Measurements from ENCODE around the gene NEURL1. TPM values are rescaled to one million over a fixed set of nuclear protein-coding genes. Genes with fewer than 3 reads are reported as not detected.
A peak's percentile ranks its signal among the peaks of the same experiment; 100 is the strongest.

Gene NEURL1
- polyA plus RNA-seq, 4 donors: 14.6 to 48.6 (median 20.8) TPM

DNA sequence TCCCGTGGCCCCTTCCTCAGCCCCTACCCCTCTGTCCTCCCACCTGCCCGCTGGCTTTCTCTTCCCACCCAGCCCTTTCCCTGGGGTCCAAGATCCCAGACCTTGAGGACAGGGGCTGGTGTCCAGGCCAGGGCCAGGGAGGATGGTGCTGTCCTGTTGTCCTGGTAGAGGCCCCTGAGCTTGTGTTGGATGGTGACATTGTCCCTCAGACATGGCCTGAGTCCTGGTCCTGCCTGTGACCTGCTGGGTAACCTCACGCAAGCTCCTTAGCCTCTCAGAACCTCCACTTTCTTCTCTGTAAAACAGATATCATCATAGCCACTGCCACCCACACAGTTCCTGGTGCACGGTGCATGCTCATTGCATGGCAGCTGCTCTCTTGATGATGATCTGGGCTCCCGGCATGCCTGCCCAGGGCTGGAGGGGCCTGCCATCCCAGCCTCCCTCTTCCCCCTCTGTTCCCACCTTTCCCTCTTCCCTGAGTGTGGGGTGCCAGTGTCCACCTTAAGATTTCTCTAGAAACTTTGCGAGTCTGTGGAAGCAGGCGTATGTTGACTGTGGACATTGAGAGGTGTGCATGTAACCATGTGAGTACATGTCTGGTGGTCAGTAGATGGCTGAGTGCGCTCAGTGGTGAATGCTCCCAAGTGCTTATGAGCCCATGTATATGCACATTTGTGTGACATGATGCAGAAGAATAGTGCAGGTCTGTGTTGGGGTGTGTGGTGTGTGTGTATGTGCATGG lies 60.4 kb downstream of the NEURL1 start:
- Histone ChIP-seq H3K4me3 (ENCODE audit: low read depth in 1 of 3, low read length in 3 of 3) (no peak overlapping the region), H3K4me1 (ENCODE audit: control insufficient read depth in 3 of 3, insufficient read depth in 2 of 3, low read depth in 1 of 3, low read length in 2 of 3) (peaks cover 0 to 17% (median 3%) of the 10 kb centered on the region in 3 donors), H3K27me3 (ENCODE audit: control insufficient read depth in 3 of 3, insufficient read depth in 3 of 3, low read length in 3 of 3) (no peaks in the 10 kb centered on the region), H3K27ac (ENCODE audit: low read depth in 1 of 3, low read length in 2 of 3) (no peak overlapping the region), H3K9me3 (ENCODE audit: control insufficient read depth in 2 of 2, insufficient read depth in 1 of 2, low read depth in 1 of 2, low read length in 1 of 2) (no peaks in the 10 kb centered on the region), H3K36me3 (ENCODE audit: control insufficient read depth in 3 of 3, insufficient read depth in 2 of 3, low read depth in 1 of 3, low read length in 3 of 3) (peaks cover 0 to 5% (median 0%) of the 10 kb centered on the region in 3 donors)
- 77 to 87% (median 82%) methylated on average over 8 of the region's 8 CpGs for WGBS, 3 donors
- DNase-seq (no peak), FAIRE-seq (no peak)

DNA sequence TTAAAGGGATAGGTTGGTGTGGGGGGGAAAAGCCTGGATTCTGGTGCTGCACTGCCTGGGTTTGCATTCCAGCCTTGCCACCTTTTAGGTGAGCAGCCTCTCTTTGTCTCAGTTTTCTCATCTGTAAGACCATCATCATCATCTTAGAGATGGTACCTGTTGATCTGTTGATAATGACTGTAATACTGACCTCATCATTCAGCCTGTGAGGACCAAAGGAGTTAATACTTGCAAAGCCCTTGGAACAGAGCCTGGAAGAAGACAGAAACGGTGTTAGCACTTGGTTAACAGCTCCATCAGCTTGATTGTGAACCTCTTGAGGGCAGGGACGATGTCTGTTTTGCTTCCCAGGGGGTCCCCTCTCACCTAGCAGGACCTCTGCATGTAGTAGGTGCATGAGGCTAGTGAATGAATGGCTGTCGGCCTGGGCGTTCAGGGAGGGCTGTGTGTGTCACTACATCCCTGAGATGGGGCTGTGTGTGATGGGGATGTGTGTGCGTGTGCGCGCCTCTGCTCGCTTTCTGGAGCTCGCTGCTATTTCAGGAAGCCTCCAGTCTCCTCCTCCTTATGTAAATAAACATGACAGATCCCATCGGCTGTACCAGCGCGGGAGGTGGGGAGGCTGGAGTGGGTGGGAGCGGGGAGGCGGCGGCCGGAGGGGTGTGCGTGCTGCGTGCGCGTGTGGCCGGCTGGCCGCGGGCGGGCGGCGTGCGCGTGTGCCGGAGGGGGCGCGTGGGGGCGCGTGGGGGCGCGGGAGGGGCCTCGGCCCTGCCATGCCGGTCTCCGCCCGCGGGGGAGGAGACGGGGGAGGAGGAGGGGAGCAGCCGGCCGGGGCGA lies 61.2 kb downstream of the NEURL1 start:
- H3K27me3 ChIP-seq (ENCODE audit: control insufficient read depth in 3 of 3, insufficient read depth in 3 of 3, low read length in 3 of 3): no peaks in the 10 kb centered on the region
- no peaks in the 10 kb centered on the region for H3K9me3 ChIP-seq (ENCODE audit: control insufficient read depth in 2 of 2, insufficient read depth in 1 of 2, low read depth in 1 of 2, low read length in 1 of 2)
- peak overlapping the region; percentile 10 to 43 (median 39) for H3K4me3 ChIP-seq (ENCODE audit: low read depth in 1 of 3, low read length in 3 of 3)
- peaks cover 0 to 10% (median 0%) of the 10 kb centered on the region in 3 donors for H3K36me3 ChIP-seq (ENCODE audit: control insufficient read depth in 3 of 3, insufficient read depth in 2 of 3, low read depth in 1 of 3, low read length in 3 of 3)
- DNase-seq (peak; percentile 57 to 76), FAIRE-seq (no peak)
- peaks cover 0 to 12% (median 3%) of the 10 kb centered on the region in 3 donors for H3K4me1 ChIP-seq (ENCODE audit: control insufficient read depth in 3 of 3, insufficient read depth in 2 of 3, low read depth in 1 of 3, low read length in 2 of 3)
- peak overlapping the region in 1 of 3 donors; percentile 54 for H3K27ac ChIP-seq (ENCODE audit: low read depth in 1 of 3, low read length in 2 of 3)
- 4 to 12% (median 5%) methylated on average over 13 to 44 of the region's 44 CpGs for WGBS, 3 donors

DNA sequence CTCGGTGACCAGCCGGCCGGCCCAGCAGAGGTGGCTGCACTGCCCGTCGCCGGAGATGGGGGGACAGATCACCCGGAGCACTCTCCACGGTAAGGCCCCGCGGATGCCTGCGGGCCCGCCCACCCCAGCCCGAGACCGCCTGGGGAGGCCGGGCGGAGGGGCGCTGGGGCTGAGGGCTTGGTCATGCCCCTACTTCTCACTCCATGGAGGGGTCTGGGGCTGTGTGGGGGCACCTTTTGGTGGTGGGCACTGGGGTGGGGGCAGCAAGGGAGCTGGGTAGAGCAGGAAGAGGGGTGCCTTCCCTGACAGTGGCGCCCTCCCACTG lies 61.8 kb downstream of the NEURL1 start:
- Histone ChIP-seq H3K27ac (ENCODE audit: low read depth in 1 of 3, low read length in 2 of 3) (peak overlapping the region in 1 of 3 donors; percentile 45), H3K4me1 (ENCODE audit: control insufficient read depth in 3 of 3, insufficient read depth in 2 of 3, low read depth in 1 of 3, low read length in 2 of 3) (peaks cover 0 to 12% (median 3%) of the 10 kb centered on the region in 3 donors), H3K9me3 (ENCODE audit: control insufficient read depth in 2 of 2, insufficient read depth in 1 of 2, low read depth in 1 of 2, low read length in 1 of 2) (no peaks in the 10 kb centered on the region), H3K27me3 (ENCODE audit: control insufficient read depth in 3 of 3, insufficient read depth in 3 of 3, low read length in 3 of 3) (no peaks in the 10 kb centered on the region), H3K4me3 (ENCODE audit: low read depth in 1 of 3, low read length in 3 of 3) (peak overlapping the region; percentile 10 to 43 (median 39)), H3K36me3 (ENCODE audit: control insufficient read depth in 3 of 3, insufficient read depth in 2 of 3, low read depth in 1 of 3, low read length in 3 of 3) (peaks cover 0 to 14% (median 0%) of the 10 kb centered on the region in 3 donors)
- DNase-seq (no peak), FAIRE-seq (no peak)
- WGBS, 3 donors: 4 to 18% (median 8%) methylated on average over 4 to 18 of the region's 18 CpGs

DNA sequence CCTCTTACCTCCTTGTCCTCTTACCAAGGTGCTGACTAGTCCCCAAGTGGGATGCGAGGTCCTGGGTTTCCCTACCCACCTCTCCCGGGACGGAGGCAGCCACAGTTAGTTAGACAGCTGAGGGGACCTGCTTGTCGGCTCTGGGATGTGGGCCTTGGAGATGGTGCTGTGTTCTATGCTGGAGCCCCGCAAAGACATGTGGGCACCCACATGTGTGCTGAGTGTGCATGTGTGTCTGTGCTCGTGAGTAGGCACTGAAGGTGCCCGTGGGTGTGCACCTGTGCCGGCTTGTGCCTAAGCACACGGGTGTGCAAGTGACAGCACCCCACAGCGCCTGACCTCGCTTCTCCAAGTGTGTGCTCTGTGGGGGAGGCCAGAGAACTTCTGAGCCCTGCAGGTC lies 62.2 kb downstream of the NEURL1 start:
- H3K4me1 ChIP-seq (ENCODE audit: control insufficient read depth in 3 of 3, insufficient read depth in 2 of 3, low read depth in 1 of 3, low read length in 2 of 3): peaks cover 0 to 12% (median 3%) of the 10 kb centered on the region in 3 donors
- DNase-seq: peak in 1 of 2 donors; percentile 18
- peak overlapping the region in 1 of 3 donors; percentile 45 for H3K27ac ChIP-seq (ENCODE audit: low read depth in 1 of 3, low read length in 2 of 3)
- 50 to 68% (median 68%) methylated on average over 11 of the region's 11 CpGs for WGBS, 3 donors
- no peaks in the 10 kb centered on the region for H3K27me3 ChIP-seq (ENCODE audit: control insufficient read depth in 3 of 3, insufficient read depth in 3 of 3, low read length in 3 of 3)
- H3K4me3 ChIP-seq (ENCODE audit: low read depth in 1 of 3, low read length in 3 of 3): peak overlapping the region in 2 of 3 donors; percentile 39 to 43
- no peaks in the 10 kb centered on the region for H3K9me3 ChIP-seq (ENCODE audit: control insufficient read depth in 2 of 2, insufficient read depth in 1 of 2, low read depth in 1 of 2, low read length in 1 of 2)
- FAIRE-seq: no peak
- peaks cover 0 to 14% (median 0%) of the 10 kb centered on the region in 3 donors for H3K36me3 ChIP-seq (ENCODE audit: control insufficient read depth in 3 of 3, insufficient read depth in 2 of 3, low read depth in 1 of 3, low read length in 3 of 3)

DNA sequence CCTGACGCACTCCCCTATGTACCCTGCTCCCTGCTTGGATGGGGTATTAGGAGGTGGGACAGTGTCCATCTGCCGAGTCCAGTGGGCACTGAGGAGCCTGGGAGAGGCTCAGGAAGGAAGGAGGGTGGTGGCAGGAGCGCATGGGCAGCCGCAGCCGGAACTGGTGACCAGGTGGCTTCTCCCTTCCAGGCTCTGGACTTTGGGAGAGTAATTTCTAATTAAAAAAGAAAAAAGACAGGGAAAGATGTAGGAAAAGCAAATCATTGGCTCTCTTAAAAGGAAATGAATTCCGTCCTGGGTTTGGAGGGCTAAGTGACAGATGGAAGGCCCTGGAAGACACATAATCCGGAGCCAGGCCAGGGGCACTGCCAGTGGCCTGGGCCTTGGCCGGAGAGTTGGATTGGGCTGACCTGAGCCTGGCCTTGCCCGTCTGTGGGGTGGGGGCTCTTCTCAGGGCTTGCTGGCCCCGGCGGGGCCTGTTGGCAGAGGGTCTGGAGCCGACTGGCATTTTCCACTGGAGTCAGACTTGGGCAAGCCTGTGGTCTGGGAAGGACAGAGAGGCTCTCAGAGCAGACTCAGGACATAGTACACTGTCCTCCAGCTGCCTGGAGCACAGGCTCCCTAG lies 63.0 kb downstream of the NEURL1 start:
- FAIRE-seq: no peak
- peak overlapping the region in 2 of 3 donors; percentile 39 to 43 for H3K4me3 ChIP-seq (ENCODE audit: low read depth in 1 of 3, low read length in 3 of 3)
- peaks cover 0 to 12% (median 3%) of the 10 kb centered on the region in 3 donors for H3K4me1 ChIP-seq (ENCODE audit: control insufficient read depth in 3 of 3, insufficient read depth in 2 of 3, low read depth in 1 of 3, low read length in 2 of 3)
- no peaks in the 10 kb centered on the region for H3K9me3 ChIP-seq (ENCODE audit: control insufficient read depth in 2 of 2, insufficient read depth in 1 of 2, low read depth in 1 of 2, low read length in 1 of 2)
- H3K27me3 ChIP-seq (ENCODE audit: control insufficient read depth in 3 of 3, insufficient read depth in 3 of 3, low read length in 3 of 3): no peaks in the 10 kb centered on the region
- H3K36me3 ChIP-seq (ENCODE audit: control insufficient read depth in 3 of 3, insufficient read depth in 2 of 3, low read depth in 1 of 3, low read length in 3 of 3): peaks cover 0 to 14% (median 0%) of the 10 kb centered on the region in 3 donors
- DNase-seq: no peak
- peak overlapping the region in 1 of 3 donors; percentile 13 for H3K27ac ChIP-seq (ENCODE audit: low read depth in 1 of 3, low read length in 2 of 3)
- 82 to 87% (median 84%) methylated on average over 12 of the region's 12 CpGs for WGBS, 3 donors

DNA sequence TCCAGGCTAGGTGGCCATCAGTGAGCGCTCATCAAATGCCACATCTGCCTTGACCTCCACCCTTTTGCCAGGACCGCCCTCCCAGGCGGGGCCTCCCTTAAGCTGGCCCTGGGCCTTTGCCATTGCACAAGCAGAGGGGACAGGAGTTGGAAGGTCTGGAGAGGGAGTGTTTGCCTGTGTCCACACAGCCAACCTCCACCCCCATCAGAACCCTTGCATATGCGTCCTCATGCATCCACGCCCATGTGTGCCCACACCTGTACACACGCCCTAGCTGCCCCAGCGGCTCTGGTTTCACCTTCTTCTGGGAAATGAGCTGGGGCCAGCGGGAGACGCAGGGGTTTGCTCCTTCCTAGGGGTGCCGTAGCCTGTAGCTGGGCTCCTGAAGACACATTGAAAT lies 64.0 kb downstream of the NEURL1 start:
- Histone ChIP-seq H3K27ac (ENCODE audit: low read depth in 1 of 3, low read length in 2 of 3) (no peak overlapping the region), H3K4me3 (ENCODE audit: low read depth in 1 of 3, low read length in 3 of 3) (no peak overlapping the region), H3K27me3 (ENCODE audit: control insufficient read depth in 3 of 3, insufficient read depth in 3 of 3, low read length in 3 of 3) (no peaks in the 10 kb centered on the region), H3K4me1 (ENCODE audit: control insufficient read depth in 3 of 3, insufficient read depth in 2 of 3, low read depth in 1 of 3, low read length in 2 of 3) (peaks cover 0 to 12% (median 3%) of the 10 kb centered on the region in 3 donors), H3K36me3 (ENCODE audit: control insufficient read depth in 3 of 3, insufficient read depth in 2 of 3, low read depth in 1 of 3, low read length in 3 of 3) (peaks cover 0 to 14% (median 0%) of the 10 kb centered on the region in 3 donors), H3K9me3 (ENCODE audit: control insufficient read depth in 2 of 2, insufficient read depth in 1 of 2, low read depth in 1 of 2, low read length in 1 of 2) (no peaks in the 10 kb centered on the region)
- DNase-seq (peak; percentile 51 to 64), FAIRE-seq (no peak)
- 70 to 87% (median 78%) methylated on average over 10 of the region's 10 CpGs for WGBS, 3 donors

DNA sequence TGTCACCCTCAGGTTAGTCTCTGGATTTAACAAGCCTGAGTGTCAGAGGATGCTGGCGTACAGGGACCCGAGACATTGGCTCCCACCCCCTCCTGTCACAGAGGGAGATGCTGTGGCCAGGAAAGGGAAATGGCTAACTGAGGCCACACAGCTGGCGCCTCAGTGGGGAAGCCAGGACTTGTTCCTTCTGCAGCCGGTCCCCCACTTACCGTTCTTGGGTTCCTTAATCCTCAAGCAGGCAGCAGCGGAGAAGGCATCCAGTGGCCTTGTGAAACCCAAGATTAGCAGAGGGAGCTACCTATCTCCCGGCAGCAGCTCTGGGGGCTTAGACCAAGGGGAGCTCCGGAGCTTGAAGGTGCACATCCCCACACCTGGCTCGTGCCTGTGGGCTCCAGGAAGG lies 65.4 kb downstream of the NEURL1 start:
- Histone ChIP-seq H3K4me3 (ENCODE audit: low read depth in 1 of 3, low read length in 3 of 3) (no peak overlapping the region), H3K4me1 (ENCODE audit: control insufficient read depth in 3 of 3, insufficient read depth in 2 of 3, low read depth in 1 of 3, low read length in 2 of 3) (peaks cover 0 to 15% (median 3%) of the 10 kb centered on the region in 3 donors), H3K9me3 (ENCODE audit: control insufficient read depth in 2 of 2, insufficient read depth in 1 of 2, low read depth in 1 of 2, low read length in 1 of 2) (no peaks in the 10 kb centered on the region), H3K36me3 (ENCODE audit: control insufficient read depth in 3 of 3, insufficient read depth in 2 of 3, low read depth in 1 of 3, low read length in 3 of 3) (peaks cover 0 to 14% (median 0%) of the 10 kb centered on the region in 3 donors), H3K27ac (ENCODE audit: low read depth in 1 of 3, low read length in 2 of 3) (no peak overlapping the region), H3K27me3 (ENCODE audit: control insufficient read depth in 3 of 3, insufficient read depth in 3 of 3, low read length in 3 of 3) (no peaks in the 10 kb centered on the region)
- no peak for FAIRE-seq
- DNase-seq: no peak
- WGBS, 3 donors: 65 to 81% (median 71%) methylated on average over 9 of the region's 9 CpGs

DNA sequence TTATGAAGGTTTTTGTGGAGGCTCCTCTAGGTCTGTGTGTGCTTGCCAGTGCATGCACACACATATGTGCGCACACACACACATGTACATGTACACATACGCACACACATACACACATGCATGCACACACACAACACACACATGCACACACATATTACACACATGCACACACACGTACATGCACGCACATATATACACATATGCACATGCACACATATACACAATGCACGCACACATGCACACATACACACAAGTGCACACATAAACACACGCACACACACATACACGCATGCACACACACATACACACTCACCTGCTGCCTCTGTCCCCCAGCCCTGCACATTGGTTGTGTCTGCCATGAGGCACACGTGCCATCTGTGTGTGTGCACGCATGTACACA lies 66.3 kb downstream of the NEURL1 start:
- DNase-seq (no peak), FAIRE-seq (no peak)
- H3K27me3 ChIP-seq (ENCODE audit: control insufficient read depth in 3 of 3, insufficient read depth in 3 of 3, low read length in 3 of 3): no peaks in the 10 kb centered on the region
- H3K4me1 ChIP-seq (ENCODE audit: control insufficient read depth in 3 of 3, insufficient read depth in 2 of 3, low read depth in 1 of 3, low read length in 2 of 3): peaks cover 0 to 18% (median 3%) of the 10 kb centered on the region in 3 donors
- peaks cover 0 to 14% (median 0%) of the 10 kb centered on the region in 3 donors for H3K36me3 ChIP-seq (ENCODE audit: control insufficient read depth in 3 of 3, insufficient read depth in 2 of 3, low read depth in 1 of 3, low read length in 3 of 3)
- H3K4me3 ChIP-seq (ENCODE audit: low read depth in 1 of 3, low read length in 3 of 3): no peak overlapping the region
- H3K27ac ChIP-seq (ENCODE audit: low read depth in 1 of 3, low read length in 2 of 3): no peak overlapping the region
- H3K9me3 ChIP-seq (ENCODE audit: control insufficient read depth in 2 of 2, insufficient read depth in 1 of 2, low read depth in 1 of 2, low read length in 1 of 2): no peaks in the 10 kb centered on the region
- WGBS, 3 donors: 79 to 86% (median 83%) methylated on average over 9 of the region's 9 CpGs

Measured in small intestine (tissue), 7 donors.